Right ventricle myocardium superior (tissue), 1 donor: Measurements from ENCODE around the gene TNRC6C. TPM values are rescaled to one million over a fixed set of nuclear protein-coding genes. Genes with fewer than 3 reads are reported as not detected.
"Not testable (repeated sequence)": the region's sequence is repeated elsewhere in the genome, so short reads cannot be mapped to it uniquely, and the experiment has no call there.

ENCODE experiments used
- ATAC-seq: fragments of 200-7000 bp; cut with Tn5 transposase; one replicate; pipeline ENCODE4 v1.9.1; 2020; ENCODE audit warnings: mild to moderate bottlenecking; ENCODE audit not compliant: poor library complexity
- DNase-seq: peaks from one replicate; pipeline ENCODE4 v3.0.0-alpha.2; 2020
- intact Hi-C: fragments of 100-400 bp; cut with DNase I; formaldehyde crosslinking; loops from one replicate; pipeline ENCODE4 v1.11.2; 2022
- total RNA-seq: library from RNA; stranded (reverse); fragmentation: NEBNext Ultra II Directional; extraction: Animal tissue kit (Norgen Biotek cat#: 25700); gene quantifications from one replicate; pipeline ENCODE4 v1.2.1, GENCODE V29; 2021
- donor health status: DM: no; HTN: yes; CAD: no; lungs with severe emphysema.

TNRC6C gene
- total RNA-seq, 1 donor from 2014 or later = 17.8 TPM

DNA sequence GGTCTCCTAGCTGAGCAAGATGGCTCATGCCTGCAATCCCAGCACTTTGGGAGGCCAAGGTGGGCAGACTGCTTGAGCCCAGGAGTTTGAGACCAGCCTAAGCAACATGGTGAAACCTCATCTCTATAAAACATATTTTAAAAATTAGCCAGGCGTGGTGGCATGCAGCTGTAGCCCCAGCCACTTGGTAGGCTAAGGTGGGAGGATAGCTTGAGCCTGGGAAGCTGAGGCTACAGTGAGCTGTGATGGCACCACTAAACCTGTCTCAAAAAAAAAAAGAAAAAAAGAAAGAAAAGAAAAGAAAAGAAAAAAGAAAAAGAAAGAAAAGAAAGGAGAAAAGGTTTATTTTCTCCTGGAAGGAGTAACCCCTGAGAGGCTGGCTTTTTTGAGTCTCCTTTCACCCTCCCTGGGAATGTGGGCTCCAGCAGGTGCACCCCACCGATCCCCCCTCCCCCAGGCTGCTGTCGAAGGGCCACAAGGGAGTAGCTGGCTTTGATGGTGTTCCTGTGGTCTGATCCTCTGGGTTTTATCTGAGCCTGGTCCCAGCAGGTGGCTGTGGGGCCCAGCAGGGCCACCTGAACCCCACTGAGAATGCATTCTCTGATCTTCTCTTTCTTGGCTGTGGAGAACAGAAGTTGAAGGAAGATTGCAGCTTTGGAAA is 29.9 kb upstream of the TNRC6C start:
- intact Hi-C loops = no loop called here
- DNase-seq = no peak
- no peak for ATAC-seq

DNA sequence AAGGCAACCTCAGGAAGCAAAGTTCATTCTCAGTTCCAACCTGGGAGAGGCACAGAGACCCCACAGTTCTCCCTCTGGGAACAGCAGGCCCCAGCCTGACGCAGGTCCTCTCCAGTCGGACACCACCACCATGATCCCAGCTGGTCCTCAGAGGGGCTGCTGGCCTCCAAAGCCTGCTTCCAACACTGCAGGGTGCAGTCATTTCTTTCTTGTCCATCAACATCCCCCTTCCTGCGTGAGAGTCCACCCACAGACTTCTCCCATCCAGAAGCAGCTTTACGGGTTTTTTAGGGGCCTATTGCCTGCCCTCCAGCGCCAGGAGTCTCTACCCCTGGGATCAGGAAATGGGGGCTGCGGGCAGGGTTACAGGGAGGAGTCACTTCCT is 29.3 kb upstream of the TNRC6C start:
- intact Hi-C loops = no loop called here
- ATAC-seq = no peak

DNA sequence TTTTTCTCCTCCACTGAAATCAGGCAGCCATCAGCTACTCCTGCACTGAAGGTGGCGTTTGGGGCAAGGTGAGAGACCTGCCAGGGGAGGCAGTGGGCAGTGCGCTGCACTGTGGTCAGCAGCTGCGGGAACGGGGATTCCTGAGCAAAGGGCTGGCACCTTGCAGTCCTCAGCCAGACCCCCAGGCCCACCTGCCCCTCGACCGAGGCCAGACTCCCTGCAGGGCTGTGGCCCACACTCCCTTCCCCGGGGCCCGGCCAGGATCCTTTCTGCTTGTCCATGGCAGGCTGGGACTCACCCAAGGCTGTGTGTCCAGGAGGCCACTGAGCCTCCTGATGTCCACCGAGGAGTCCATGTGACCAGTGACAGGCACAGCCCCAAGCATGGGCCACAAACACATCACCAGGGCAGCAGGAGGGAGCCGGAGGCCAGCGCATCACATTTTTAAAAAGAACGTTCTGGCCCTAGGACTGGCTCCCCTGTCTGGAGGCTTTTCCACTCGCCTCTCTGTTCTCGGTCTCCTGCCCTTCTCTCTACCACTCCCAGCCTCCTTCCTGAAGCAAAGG is 28.5 kb upstream of the TNRC6C start:
- ATAC-seq (no peak), DNase-seq (no peak)
- intact Hi-C loops = no loop called here

More for the DNA sequence above, 29.3 kb upstream of the TNRC6C start:
- no peak for DNase-seq

DNA sequence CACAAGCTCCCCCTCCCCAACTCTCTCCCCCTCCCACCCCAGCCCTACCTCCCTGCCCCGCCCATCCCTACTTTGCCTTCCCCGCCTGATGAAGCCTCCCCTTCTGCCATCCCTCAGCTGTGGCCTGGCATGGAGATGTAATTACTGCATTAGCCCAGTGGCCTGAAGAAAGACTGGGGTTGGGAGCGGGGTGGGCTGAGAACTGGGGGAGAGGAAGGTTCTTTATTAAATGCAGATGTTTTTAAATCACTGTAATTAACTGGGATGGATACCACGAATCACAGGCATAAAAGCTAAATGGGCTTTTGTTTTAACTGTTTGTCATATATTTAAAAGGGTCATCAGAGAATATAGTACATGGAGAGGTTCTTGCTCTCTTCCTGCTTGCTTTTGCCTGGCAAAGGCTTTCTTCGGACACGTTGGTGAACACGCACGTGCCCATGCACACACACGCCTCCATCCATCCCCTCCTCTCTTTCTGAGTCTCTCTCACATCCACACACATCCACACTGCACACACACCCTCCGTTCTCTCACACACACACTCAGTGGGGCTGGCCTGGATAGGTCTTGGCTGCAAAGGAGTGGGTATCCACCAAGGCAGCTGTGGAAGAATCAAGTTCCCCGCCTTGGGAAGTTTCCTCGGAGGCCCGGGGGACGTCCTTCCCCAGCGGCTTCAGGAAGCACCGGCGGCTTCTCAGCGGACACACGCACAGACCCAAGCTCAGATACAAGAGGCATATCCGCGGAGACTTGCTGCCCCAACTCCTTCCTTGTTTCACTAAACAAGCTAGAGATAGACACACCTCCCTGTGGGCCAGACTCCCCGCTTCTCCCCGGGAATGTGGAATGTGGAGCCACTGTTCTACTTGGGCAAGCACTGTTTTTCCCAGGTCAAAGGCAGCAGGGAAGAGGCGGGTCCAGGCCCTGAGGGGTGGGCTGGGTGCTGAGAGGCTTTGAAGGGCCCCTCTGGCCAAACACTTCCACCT is 27.4 kb upstream of the TNRC6C start:
- ATAC-seq (no peak), DNase-seq (no peak)
- intact Hi-C loops = no loop called here

DNA sequence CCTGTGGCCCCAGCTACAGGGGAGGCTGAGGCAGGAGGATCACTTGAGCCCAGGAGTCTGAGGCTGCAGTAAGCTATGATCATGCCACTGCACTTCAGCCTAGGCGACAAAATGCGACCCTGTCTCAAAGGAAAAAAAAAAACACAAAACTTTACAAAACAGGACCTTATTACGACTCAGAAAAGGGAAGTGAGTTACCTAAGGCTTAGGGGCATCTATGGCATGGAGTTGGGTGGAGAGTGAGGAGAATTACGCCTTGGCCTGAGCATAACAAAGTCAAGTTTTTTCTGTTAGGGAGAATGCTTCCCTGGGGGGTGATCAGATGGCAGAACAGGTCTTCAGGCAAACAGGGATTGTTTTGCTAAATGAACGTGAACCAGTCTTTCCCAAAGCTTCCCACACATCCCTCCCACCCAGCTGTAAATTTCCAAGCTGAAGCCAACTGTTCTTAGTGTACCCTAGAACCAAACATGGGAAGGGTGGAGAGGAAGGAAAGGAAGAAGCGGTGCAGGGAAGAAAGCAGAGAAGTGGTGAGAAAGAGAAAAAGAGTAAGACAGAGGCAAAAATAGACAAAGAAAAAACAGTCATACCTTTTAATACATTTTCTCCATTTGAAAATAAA is 24.6 kb upstream of the TNRC6C start:
- DNase-seq = no peak
- intact Hi-C loops = no loop called here
- no peak for ATAC-seq

DNA sequence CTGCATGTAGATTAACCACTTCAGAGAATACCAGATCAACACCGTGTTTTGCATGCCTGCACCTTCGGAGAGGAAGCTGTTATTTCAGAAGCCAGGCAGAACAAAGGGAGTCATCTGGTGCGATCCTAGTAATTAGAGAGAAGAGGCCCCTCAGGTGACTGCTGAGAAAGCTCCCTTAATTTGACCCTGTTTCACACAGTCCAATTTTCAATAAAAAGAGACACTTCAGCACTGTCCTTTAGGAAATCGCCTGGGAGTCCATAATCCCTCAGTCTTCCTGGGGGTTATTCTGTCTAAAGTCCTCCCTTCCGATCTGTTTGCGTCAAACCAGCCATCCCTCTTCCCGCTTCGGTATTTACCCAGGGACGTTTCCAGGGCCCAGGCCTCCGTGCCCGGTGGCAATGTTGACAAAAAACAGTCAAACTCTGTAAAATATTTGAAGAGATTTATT is 23.4 kb upstream of the TNRC6C start:
- ATAC-seq = no peak
- DNase-seq = no peak
- intact Hi-C loops = no loop called here

DNA sequence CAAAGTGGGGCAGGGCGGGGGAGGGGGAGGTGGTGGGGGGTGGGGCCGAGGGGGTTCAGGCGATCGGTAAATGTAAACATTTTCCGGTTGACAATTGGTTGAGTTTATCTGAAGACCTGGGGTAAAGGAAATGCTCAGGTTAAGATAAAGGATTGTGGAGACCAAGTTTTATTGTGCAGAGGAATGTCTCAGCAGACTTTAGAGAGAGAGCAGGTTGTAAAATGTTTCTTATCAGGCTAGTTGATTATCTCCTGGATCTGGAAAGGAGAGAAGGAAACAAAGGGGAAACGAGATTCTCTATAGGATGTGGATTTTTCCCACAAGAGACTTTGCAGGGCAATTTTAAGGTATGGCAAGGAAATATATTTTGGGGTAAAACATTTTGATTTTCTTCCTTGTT is 22.8 kb upstream of the TNRC6C start:
- ATAC-seq, intact Hi-C loops, DNase-seq: not testable (repeated sequence)

DNA sequence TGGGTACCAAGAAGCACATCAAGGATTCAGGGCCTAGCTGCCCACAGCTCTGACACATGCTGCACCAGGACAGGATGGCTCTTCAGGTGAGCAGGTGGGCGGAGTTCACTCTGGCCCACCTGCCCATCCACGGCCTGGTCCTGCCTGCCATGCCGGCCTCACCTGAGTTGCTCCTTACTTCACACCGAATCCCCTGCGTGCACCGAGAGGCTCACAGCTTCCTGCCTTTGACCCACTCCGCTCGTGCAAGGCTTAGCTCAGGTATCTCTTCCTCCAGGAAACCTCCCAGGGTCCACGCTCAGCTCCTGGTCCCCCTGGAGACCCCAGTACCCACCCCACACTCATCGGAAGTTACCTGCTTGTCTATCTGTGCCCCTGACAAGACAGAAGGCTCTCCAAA is 21.6 kb upstream of the TNRC6C start:
- no peak for ATAC-seq
- intact Hi-C loops = no loop called here
- no peak for DNase-seq

DNA sequence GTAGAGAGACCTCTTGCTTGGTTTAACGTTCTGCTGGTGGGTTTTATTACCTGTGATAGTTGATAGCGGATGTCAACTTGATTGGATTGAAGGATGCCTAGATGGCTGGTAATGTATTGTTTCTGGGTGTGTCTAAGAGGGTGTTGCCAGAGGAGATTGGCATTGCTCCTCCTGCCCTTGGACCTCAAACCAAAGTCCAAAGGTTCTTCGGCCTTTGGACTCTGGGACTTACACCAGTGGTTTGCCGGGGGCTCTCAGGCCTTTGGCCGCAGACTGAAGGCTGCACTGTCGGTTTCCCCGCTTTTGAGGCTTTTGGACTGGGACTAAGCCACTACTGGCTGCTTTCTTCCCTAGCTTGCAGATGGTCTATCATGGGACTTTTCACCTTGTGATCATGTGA is 17.5 kb upstream of the TNRC6C start:
- intact Hi-C loops = no loop called here
- ATAC-seq (no peak), DNase-seq (no peak)

DNA sequence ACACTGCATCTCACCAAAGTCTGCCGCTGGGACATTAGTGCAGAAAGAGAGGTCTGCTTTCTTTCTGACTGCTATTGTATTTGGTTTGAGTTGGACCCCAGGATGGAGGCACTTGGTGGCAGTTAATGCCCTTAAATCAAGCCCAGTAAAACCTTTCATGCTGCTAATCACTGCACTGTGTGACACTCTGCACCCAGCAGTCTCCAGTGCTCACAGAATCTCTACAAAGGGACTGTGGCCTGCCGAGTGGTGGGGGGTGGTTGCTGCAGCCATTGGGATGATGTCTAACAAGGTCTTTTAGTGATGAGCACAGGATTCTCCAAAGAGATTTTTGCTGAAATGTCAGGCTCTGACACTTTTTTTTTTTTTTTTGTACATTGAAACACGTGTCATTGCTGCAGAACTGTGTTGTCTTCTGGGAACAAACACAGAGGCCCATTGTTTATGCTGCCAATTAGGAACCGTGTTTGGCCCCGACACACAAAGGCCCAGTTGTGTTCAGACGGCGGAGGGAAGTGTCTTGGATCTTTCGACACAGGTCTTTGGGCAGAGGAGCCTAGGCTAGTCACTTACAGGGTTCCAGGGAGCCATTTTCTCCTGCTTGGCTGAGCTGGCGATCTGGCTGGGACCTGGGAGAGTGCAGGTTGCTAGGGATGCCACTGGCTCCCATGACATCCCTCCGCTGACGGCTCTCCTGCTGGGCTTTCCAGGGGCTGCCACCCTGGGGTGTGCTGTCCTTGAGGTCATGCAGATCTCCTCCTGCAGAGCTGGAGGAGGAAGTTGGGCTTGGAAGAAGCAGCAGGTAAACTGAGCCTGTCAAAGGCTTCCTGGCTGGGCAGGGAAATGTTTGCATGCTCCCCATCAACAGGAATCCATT is 16.2 kb upstream of the TNRC6C start:
- intact Hi-C loops = no loop called here
- peak; percentile 81 for ATAC-seq
- DNase-seq = peak; percentile 62

DNA sequence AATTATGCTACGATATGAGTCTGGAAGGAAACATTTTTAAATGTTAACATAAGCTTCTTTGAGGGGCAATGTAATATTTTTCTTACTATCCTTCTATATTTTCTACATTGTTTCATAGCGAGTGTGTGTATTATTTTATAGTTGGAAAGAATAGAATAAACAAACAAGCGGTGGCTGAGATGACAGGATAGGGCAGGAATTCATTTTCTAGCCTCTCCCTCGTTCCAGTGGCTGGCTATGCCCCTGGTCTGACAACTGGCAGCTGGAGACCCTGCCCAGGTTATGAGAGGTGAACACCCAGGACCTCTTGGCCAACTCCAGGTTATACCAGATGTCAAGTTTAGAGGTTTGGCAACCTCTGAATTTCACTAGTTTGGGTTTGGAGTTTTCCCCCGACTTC is 14.5 kb upstream of the TNRC6C start:
- no peak for DNase-seq
- no peak for ATAC-seq
- intact Hi-C loops = no loop called here

DNA sequence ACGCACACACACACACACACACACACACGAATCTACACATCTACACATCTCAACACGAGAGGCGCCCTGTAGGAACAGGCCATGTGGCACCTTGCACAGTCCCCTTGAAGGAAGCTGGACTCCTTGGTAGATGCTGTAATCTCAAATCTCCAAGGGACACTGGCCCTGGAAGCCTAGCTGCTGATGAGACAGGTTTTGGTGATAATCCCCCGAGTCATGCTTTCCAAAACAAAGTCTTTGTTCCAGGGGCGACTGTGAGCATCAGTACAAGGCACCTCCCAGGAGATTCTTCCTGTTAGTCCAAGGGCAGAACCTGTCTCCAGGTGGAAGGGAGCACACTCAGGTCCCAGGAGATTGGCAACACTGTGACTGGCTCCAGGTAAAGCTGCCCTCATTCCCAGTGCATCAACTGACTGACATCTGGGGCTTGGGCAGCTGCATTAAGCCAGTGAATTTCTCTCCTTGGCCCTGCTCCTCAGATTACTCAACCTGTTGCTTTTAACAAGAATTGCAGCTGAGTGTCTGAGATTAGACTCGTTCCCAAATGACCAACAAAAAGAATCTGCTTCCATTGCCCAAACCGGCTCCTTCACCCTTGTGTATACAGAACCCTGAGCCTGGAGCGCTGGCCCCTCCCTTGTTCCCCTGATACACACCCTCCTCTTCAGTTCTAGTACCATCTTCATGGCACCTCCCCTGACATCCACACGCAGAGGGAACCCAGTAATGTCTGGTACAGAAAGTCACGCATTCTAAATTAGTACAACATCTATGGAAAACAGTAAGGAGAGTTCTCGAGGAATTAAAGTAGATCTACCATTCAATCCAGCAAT is 13.9 kb upstream of the TNRC6C start:
- intact Hi-C loops = no loop called here
- peak; percentile 63 for ATAC-seq
- peak; percentile 60 for DNase-seq

DNA sequence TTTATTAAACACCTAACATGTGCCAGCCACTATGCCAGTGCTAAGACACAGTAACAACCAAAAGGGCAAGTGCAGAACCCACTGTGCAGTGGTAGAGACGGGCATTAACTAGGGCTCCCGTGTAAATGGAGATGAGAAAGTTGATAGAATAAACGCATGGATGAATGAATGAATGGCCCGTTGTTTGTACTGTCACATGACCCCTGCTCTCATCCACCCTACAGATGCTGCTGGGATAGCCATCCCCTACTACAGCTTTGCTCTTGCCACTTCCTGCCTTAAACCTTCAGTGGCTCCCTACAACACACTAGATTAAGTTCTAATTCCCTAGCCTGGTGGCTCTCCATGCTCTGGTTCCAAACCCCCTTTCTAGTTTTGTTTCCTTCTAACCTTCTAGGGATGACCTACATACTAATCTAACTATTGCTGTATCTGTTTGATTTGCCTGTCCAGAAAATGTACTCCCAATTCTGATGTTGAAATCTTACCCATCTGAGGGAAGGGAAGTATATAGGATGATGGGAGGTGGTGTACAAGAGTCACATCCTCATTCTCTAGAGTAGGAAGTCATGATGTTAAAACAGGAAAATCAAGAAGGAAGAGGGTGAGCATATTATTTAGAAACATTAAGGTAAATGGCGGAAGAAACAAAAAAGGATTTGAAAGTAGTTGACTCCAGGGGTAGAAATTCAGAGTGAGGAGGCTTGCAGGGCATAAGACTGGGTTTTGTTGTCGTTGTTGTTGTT is 11.4 kb upstream of the TNRC6C start:
- intact Hi-C loops = no loop called here
- no peak for ATAC-seq
- DNase-seq = no peak

DNA sequence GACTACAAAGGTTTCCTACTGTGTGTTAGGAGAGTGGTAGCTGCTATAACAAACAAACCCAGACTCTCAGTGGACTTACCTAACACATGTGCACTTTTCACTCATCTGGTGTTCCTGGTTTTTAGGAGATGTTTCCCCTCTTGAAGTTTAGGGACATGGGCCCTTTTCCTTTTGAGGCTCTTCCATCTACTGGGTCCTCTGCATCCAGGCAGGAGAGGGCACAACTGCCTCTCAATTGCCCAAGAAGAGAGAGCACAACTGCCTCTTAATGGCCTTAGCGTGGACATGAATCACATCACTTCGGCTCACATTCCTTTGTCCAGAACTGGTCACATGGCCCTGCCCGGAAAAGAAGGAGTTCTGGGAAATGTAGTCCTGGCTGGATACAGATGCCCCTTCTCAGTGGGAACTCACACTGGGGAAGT is 9.8 kb upstream of the TNRC6C start:
- DNase-seq (no peak), ATAC-seq (peak; percentile 52)
- intact Hi-C loops = no loop called here

DNA sequence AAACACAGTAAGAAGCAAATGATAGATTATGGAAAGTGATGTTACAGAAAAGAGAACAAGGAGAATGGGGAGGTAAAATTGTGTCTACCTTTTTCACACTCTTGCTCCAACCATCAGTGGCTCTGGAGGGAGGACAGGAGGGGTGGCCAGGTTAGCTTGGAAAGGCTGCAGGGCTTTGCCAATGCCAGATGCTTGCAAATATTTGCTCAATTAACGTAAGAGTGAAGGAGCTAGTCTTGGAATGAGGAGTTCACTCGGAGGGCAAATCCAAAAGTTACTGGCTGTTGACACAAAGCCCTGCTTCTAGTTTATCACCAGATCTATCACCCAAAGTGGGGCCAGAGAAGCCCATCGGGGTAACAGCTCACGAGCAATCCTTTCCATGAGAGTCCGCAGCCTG is 7.4 kb upstream of the TNRC6C start:
- intact Hi-C loops = no loop called here
- no peak for ATAC-seq
- DNase-seq = no peak

DNA sequence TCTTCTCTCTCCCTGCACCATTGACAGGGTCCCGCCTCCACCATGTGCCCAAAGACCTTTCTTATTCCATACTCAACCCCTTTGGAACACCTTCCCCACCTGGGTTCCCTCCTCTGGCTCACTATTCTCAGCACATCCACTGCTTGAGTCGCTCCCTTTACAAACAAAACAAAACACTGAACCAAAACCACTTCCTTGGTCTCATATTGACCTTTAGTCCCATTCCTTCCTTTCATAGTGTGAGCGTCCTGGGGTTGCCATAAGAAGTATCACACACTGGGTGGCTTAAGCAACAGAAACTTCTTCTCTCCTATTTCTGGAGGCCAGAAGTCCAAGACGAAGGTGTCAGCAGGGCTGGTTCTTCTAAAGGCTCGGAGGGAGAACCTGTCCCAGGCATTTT is 6.1 kb upstream of the TNRC6C start:
- ATAC-seq = no peak
- intact Hi-C loops = no loop called here

More for the DNA sequence above, 6.1 kb upstream of the TNRC6C start:
- DNase-seq = no peak
